Thyroid gland (tissue), 4 donors: Measurements from ENCODE around the gene ABHD12.

Source experiments
- CTCF ChIP-seq, 6 experiments: fragments of 200-600 bp in 3 of 6; fragments of 450-650 bp in 3 of 6; sonication (generic) in 3 of 6; IDR thresholded peaks; one replicate each; pipeline ENCODE4 v1.5.1; 2016 to 2019; ENCODE audit warnings: antibody characterized with exemption in 6 of 6, mild to moderate bottlenecking in 2 of 6, inconsistent platforms in 1 of 6, moderate library complexity in 1 of 6
- POLR2A ChIP-seq, 2 donors: fragments of 450-650 bp; IDR thresholded peaks; one replicate each; pipeline ENCODE4 v1.6.1; 2017; ENCODE audit warnings: antibody characterized with exemption in 2 of 2, mild to moderate bottlenecking in 2 of 2, moderate library complexity in 1 of 2

- TF ChIP-seq CTCF (IDR thresholded peaks at IDR 0.05) (peak in 3 of 6 experiments; percentile 18 to 37 (median 26)), POLR2A (IDR thresholded peaks at IDR 0.05) (peak in 1 of 2 donors; percentile 57)
Observed at GRCh38 chr20:25254986-25255680, 135.5 kb downstream of the ABHD12 start.
